Keratinocyte (primary cell): ENCODE data around the gene BPTF.

Source experiments
- EZH2 ChIP-seq: IDR thresholded peaks from one replicate; pipeline ENCODE4 v1.6.1; 2012; ENCODE audit warnings: inconsistent platforms, mild to moderate bottlenecking, low read length, moderate library complexity
- TF ChIP-seq, protein P1 (sequence below), 3 experiments: IDR thresholded peaks in 1 of 3; conservative IDR thresholded peaks in 1 of 3; optimal IDR thresholded peaks in 1 of 3; 2 replicates in 2 of 3; 3 replicates in 1 of 3; pipeline versions ENCODE3 to v1.5.1; 2011; ENCODE audit warnings: low read length in 3 of 3, mild to moderate bottlenecking in 3 of 3, moderate library complexity in 2 of 3, control low read depth in 1 of 3, inconsistent platforms in 1 of 3; ENCODE audit not compliant: insufficient read depth in 2 of 3; ENCODE audit errors: extremely low read depth in 1 of 3

DNA sequence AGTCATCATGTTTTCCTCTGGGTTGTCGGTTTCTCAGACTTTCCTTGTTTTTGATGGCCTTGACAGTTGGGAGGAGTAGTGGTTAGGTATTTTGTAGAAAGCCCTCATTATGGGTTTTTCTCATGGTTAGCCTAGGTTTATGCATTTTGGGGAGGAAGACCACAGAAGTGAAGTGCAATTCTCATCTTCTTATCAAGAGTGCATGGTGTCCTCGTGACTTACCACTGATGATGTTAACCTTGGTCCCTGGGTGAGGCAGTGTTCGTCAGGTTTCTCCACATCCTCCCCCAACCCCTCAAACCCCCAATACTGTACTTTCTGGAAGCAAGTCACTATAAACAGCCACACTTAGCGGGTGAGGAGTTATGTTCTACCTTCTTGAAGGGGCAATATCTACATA, 42.3 kb downstream of the BPTF start:
- TF ChIP-seq, protein P1, sequence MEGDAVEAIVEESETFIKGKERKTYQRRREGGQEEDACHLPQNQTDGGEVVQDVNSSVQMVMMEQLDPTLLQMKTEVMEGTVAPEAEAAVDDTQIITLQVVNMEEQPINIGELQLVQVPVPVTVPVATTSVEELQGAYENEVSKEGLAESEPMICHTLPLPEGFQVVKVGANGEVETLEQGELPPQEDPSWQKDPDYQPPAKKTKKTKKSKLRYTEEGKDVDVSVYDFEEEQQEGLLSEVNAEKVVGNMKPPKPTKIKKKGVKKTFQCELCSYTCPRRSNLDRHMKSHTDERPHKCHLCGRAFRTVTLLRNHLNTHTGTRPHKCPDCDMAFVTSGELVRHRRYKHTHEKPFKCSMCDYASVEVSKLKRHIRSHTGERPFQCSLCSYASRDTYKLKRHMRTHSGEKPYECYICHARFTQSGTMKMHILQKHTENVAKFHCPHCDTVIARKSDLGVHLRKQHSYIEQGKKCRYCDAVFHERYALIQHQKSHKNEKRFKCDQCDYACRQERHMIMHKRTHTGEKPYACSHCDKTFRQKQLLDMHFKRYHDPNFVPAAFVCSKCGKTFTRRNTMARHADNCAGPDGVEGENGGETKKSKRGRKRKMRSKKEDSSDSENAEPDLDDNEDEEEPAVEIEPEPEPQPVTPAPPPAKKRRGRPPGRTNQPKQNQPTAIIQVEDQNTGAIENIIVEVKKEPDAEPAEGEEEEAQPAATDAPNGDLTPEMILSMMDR (optimal IDR thresholded peaks at IDR 0.05 in 1 of 3, IDR thresholded peaks at IDR 0.05 in 1 of 3, conservative IDR thresholded peaks at IDR 0.05 in 1 of 3; ENCODE audit: extremely low read depth in 1 of 3, insufficient read depth in 2 of 3, low read length in 3 of 3) = no peak
- TF ChIP-seq EZH2 = no peak
